ENCODE results near the gene C22orf15.
"Not testable (repeated sequence)": the region's sequence is repeated elsewhere in the genome, so short reads cannot be mapped to it uniquely, and the experiment has no call there.

Gene C22orf15, protein sequence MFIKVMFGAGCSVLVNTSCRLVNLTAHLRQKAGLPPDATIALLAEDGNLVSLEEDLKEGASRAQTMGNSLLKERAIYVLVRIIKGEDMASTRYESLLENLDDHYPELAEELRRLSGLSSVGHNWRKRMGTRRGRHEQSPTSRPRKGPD

DNA sequence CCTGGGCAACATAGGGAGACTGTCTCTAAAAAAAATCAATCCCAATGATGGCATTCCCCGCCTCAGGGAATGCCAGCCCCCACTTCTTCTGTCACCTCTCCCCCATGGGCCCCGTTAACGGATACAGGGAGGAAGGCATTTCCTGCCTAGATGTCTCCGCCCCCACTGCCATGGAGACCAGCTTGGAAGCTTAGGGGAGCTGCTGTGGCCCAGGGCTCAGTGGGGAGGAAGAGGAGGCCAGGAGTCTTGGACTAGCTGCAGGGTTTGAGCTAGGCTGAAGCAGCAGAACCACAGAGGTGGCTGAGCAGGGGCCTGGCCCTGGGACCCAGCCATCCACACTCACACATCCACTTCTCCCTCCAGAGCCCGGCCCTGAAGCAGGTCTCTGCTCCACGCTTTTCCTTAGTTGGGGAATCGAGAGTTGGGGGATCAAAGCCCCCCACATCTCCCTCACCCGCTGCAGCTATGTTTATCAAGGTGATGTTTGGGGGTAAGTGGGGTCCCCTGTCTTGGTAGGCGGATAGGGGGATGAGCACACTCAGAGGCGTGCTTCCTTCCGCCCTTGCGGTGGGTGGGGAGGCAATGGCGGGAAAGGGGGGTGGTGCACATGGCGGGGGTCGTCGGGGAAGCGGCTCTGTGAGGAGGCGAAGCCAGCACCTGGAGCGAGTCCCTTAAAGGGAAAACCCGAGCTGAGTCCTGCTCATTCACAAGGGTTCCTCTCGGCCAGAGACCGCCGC is at the start of gene C22orf15:
C22orf15 (plus strand) TSS at position 149 of the 737 bp plus-strand sequence; CDS start at position 466, 317 bp downstream.
- no peak for DNase-seq (ENCODE audit: low spot score)

DNA sequence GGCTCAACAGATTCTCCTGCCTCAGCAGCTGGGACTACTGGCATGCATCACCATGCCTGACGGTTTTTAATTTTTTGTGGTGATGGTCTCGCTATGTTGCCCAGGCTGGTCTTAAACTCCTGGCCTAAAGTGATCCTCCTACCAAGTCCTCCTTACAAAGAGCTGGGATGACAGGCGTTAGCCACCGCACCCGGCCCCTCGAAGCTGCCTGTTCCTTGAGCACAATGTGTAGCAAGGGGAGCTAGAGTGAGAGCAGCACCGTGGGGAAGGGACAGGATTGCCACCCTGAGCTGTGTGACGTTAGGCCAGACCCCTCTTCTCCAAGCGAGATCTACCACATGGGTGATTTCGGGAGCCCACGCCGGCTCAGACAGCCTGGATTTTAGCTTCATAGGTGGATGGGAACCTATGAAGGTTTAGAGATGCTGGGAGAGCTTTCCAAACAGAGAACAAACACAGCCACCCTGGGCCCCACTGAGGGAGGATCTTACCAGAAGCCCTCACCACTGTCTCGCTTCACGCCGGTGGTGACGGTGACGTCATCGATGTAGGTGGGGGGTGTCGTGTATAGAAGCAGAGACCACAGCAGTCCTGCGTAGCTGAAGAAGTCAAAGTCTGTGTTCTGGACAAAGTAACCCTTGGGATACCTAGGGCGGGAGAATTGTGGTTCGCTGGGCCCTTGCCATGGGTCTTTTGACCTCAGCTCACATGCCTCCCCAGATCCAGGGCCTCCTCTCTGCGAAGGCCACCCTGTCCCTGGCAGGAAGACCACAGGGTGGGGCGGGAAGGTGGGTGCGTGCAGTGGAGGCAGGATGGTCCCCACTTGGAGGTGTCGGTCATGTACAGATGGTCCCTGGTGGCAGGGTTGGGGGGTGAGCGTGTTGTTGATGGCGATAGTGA is 48.8 kb upstream of the C22orf15 start:
- DNase-seq (ENCODE audit: low spot score), result no peak

GRCh38 chr22:23714596-23715578 is 47.9 kb upstream of the C22orf15 start:
- DNase-seq (ENCODE audit: low spot score), result no peak

DNA sequence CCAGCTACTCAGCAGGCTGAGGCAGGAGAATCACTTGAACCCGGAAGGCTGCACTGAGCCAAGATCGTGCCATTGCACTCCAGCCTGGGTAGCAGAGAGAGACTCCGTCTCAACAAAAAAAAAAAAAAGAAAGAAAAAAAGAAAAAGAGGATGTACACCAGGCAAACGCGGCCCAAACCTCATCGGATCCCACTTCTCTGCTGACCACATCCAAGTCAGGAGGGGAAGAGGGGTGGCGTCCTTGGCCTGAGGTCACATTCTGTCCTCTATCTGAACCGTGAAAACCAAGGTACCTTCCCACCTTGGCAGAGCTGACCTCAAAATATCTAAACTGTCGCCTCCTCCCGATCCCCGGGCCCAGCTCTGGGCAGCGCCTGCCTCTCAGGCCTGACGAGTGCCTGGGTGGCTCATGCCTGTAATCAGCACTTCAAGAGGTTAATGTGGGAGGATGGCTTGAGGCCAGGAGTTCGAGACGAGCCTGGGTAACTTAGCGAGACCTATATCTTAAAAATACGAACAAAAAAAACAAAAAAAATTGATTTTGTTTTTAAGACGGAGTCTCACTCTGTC is 46.9 kb upstream of the C22orf15 start:
- DNase-seq (ENCODE audit: low spot score), result no peak

GRCh38 chr22:23716811-23717801 is 45.7 kb upstream of the C22orf15 start:
- DNase-seq (ENCODE audit: low spot score), result peak; percentile 91

- DNase-seq (ENCODE audit: low spot score), result no peak
Observed at GRCh38 chr22:23718371-23719165, 44.2 kb upstream of the C22orf15 start.

DNA sequence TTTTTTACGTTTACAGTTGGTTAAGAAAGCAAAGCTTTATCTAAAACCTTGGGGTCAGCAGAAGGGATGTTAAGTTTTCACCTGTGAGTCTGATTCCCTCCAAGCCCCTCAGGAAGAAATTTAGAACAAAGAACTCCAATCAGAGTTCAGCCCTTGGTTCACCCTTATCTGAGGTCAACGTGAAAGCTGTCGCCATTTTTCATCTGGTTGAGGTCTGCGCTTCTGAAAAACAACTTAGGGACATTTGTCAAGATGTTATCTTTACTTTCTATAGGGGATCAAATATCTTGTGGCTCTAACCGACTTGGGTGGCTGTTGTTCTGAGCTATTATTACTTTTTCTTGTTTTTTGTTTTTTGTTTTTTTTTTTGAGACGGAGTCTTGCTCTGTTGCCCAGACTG is 41.9 kb upstream of the C22orf15 start:
- no peak for DNase-seq (ENCODE audit: low spot score)

DNA sequence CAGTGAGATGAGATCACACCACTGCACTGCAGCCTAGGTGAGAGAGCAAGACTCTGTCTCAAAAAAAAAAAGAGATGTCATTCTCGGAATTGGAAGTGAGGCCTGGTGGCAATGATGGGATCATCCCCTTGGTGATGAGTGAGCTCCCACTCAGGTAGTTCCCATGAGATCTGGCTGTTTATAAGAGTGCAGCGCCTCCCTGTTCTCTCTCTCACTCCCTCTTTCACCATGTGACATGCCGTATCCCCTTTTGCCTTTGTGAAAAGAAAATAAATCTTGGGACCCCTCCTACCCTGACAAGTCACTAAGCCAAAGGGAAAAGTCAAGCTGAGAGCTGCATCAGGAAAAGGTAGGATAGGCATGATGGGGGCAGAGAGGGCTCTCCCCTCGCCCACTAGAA is 40.6 kb upstream of the C22orf15 start:
- no peak for DNase-seq (ENCODE audit: low spot score)

DNA sequence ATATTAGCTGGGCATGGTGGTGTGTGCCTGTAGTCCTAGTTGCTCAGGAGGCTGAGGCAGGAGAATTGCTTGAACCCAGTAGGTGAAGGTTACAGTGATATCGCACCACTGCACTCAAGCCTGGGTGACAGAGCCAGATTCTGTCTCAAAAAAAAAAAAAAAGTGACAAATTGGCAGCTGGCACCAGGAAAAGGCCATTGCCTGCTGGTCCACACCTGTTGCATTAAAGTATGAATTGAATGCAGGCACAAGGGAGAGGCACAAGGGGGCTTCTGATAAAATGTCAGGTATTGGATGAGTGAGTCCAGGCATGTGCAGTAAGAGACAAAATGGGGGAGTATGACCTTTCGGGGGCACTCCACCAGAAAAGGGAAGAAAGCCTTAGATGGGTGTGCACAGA is 40.1 kb upstream of the C22orf15 start:
- no peak for DNase-seq (ENCODE audit: low spot score)

DNA sequence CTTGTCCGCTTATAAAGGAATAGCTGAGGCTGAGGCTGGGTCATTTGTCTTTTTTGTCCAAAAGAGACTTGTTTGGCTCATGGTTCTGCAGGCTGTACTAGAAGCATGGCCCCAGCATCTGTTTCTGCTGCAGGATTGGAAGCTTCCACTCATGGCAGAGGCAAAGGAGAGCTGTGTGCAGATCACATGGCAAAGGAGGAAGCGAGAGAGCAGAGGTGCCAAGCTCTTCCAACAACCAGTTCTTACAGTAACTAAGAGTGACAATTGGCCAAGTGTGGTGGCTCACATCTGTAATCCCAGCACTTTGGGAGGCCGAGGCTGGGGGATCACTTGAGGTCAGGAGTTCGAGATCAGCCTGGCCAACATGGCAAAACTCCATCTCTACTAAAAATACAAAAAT is 34.7 kb upstream of the C22orf15 start:
- DNase-seq (ENCODE audit: low spot score), result not testable (repeated sequence)

DNA sequence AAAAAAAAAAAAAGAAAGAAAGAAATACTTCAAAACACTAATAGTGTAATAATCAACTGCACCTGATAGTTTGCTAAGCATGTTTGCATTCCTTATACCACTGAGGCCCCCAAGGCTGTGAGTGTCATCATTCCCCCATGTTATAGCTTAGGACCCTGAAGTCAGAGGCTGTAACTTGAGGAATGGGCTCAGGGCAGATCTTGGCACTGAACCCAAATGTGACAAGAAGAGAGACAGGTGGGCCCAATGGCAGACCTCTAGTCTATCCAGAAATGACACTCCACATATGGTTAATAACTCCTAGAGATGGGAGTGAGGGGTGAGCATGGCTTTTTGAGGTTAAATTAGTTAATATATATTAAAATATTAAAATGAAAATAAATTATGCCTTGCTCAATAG is 25.1 kb upstream of the C22orf15 start:
- DNase-seq (ENCODE audit: low spot score), result no peak

- no peak for DNase-seq (ENCODE audit: low spot score)
Observed at GRCh38 chr22:23742505-23743264, 20.1 kb upstream of the C22orf15 start.

- no peak for DNase-seq (ENCODE audit: low spot score)
Observed at GRCh38 chr22:23743303-23743705, 19.5 kb upstream of the C22orf15 start.

- DNase-seq (ENCODE audit: low spot score), result no peak
Observed at GRCh38 chr22:23744001-23744400, 18.8 kb upstream of the C22orf15 start.

DNA sequence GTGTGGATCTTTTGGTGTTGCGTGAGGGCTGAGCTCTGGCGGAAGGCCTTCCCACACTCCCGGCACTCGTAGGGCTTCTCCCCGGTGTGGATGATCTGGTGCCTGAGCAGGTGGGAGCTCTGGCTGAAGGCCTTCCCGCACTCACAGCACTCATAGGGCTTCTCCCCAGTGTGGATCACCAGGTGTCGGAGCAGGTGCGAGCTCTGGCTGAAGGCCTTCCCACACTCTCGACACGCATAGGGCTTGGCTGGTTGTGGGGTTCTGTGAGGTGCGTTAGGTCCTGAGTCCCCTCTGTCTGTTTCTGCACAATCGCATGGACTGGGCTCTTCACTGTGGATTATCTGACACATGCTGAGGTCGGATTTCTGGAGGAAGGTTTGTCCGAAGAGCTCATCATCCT is 18.3 kb upstream of the C22orf15 start:
- DNase-seq (ENCODE audit: low spot score), result no peak

GRCh38 chr22:23745791-23746190 is 17.0 kb upstream of the C22orf15 start:
- no peak for DNase-seq (ENCODE audit: low spot score)

GRCh38 chr22:23749841-23750301 is 12.9 kb upstream of the C22orf15 start:
- no peak for DNase-seq (ENCODE audit: low spot score)

GRCh38 chr22:23750367-23750713 is 12.4 kb upstream of the C22orf15 start:
- DNase-seq (ENCODE audit: low spot score), result no peak
